SK-N-SH (cell line): ENCODE measurements around the gene ACTN4.

ENCODE experiments used
- EZH2phosphoT487 ChIP-seq: fragments of 200-600 bp; sonication (generic); IDR thresholded peaks from 2 replicates; pipeline ENCODE4 v1.6.1; 2017; ENCODE audit warnings: low read depth, mixed run types, mild to moderate bottlenecking, antibody characterized with exemption, moderate library complexity, borderline replicate concordance
- RCOR1 ChIP-seq: fragments of 150-350 bp; IDR thresholded peaks from 2 replicates; pipeline ENCODE4 v1.6.1; 2017; ENCODE audit warnings: antibody characterized with exemption, low read length
- TF ChIP-seq, protein P1 (sequence below): fragments of 200-600 bp; sonication (generic); IDR thresholded peaks from 2 replicates; pipeline ENCODE4 v1.6.1; 2017; ENCODE audit warnings: antibody characterized with exemption, mild to moderate bottlenecking, moderate library complexity

DNA sequence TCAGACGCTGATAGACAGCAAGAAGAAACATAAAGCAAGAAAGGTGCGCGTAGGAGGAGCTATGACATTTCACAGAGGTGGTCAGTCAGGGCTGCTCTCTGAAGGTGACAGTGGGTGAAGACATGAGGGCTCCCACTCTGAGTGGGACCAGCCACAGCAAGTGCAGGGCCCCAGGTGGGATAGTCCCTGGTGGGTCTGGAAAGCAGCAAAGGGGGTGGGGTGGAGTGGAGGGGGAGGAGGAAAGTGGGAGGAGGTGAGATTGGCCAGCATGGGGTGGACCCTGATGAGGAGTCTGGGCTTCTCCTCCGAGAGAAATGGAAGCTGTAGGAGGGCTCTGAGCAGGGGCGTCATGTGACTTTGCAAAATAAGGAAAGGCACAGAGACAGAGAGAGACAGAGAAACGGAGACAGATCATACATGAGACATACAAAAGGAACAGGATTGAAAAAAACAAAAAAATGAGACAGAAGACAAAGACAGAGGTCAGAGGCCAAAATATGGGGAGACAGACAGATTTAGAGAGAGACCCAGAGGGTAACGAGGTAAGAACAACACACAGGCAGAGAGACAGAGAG is 32.4 kb upstream of the ACTN4 start:
- TF ChIP-seq, protein P1, sequence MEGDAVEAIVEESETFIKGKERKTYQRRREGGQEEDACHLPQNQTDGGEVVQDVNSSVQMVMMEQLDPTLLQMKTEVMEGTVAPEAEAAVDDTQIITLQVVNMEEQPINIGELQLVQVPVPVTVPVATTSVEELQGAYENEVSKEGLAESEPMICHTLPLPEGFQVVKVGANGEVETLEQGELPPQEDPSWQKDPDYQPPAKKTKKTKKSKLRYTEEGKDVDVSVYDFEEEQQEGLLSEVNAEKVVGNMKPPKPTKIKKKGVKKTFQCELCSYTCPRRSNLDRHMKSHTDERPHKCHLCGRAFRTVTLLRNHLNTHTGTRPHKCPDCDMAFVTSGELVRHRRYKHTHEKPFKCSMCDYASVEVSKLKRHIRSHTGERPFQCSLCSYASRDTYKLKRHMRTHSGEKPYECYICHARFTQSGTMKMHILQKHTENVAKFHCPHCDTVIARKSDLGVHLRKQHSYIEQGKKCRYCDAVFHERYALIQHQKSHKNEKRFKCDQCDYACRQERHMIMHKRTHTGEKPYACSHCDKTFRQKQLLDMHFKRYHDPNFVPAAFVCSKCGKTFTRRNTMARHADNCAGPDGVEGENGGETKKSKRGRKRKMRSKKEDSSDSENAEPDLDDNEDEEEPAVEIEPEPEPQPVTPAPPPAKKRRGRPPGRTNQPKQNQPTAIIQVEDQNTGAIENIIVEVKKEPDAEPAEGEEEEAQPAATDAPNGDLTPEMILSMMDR = no peak
- TF ChIP-seq EZH2phosphoT487 = no peak
- TF ChIP-seq RCOR1 = no peak
